Measurements from ENCODE around the gene TFF1.
"Not testable (repeated sequence)": the region's sequence is repeated elsewhere in the genome, so short reads cannot be mapped to it uniquely, and the experiment has no call there.

GRCh38 chr21:42408718-42409117 lies 42.4 kb upstream of the TFF1 start:
- not testable (repeated sequence) for TF ChIP-seq CTCF, EZH2 (IDR thresholded peaks at IDR 0.05)

All from neural progenitor cell (in vitro differentiated cells).